ENCODE measurements around the gene NBPF1. TPM values are rescaled to one million over a fixed set of nuclear protein-coding genes. Genes with fewer than 3 reads are reported as not detected.
"Not testable (repeated sequence)": the region's sequence is repeated elsewhere in the genome, so short reads cannot be mapped to it uniquely, and the experiment has no call there.

The NBPF1 gene
- total RNA-seq, 1 donor from 2014 or later, result 58.9 TPM

GRCh38 chr1:16608838-16609560 lies 4.4 kb downstream of the NBPF1 start:
- TF ChIP-seq, protein P1, sequence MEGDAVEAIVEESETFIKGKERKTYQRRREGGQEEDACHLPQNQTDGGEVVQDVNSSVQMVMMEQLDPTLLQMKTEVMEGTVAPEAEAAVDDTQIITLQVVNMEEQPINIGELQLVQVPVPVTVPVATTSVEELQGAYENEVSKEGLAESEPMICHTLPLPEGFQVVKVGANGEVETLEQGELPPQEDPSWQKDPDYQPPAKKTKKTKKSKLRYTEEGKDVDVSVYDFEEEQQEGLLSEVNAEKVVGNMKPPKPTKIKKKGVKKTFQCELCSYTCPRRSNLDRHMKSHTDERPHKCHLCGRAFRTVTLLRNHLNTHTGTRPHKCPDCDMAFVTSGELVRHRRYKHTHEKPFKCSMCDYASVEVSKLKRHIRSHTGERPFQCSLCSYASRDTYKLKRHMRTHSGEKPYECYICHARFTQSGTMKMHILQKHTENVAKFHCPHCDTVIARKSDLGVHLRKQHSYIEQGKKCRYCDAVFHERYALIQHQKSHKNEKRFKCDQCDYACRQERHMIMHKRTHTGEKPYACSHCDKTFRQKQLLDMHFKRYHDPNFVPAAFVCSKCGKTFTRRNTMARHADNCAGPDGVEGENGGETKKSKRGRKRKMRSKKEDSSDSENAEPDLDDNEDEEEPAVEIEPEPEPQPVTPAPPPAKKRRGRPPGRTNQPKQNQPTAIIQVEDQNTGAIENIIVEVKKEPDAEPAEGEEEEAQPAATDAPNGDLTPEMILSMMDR (IDR thresholded peaks at IDR 0.05), result no peak
- Mint-ChIP-seq H3K4me1 (ENCODE audit: low read depth) (no peaks in the 10 kb centered on the region), H3K27me3 (ENCODE audit: low read depth) (no peaks in the 10 kb centered on the region), H3K27ac (ENCODE audit: unreplicated experiment) (no peak overlapping the region), H3K9me3 (ENCODE audit: low read depth) (no peaks in the 10 kb centered on the region), H3K36me3 (ENCODE audit: low read depth) (no peaks in the 10 kb centered on the region), H3K4me3 (ENCODE audit: unreplicated experiment) (no peak overlapping the region)
- DNase-seq (ENCODE audit: low spot score), result no peak

- DNase-seq (ENCODE audit: low spot score), result peak; percentile 97
- not testable (repeated sequence) for H3K27me3 Mint-ChIP-seq (ENCODE audit: low read depth)
These were observed 5.2 kb downstream of the NBPF1 start for GRCh38 chr1:16607853-16608815.

DNA sequence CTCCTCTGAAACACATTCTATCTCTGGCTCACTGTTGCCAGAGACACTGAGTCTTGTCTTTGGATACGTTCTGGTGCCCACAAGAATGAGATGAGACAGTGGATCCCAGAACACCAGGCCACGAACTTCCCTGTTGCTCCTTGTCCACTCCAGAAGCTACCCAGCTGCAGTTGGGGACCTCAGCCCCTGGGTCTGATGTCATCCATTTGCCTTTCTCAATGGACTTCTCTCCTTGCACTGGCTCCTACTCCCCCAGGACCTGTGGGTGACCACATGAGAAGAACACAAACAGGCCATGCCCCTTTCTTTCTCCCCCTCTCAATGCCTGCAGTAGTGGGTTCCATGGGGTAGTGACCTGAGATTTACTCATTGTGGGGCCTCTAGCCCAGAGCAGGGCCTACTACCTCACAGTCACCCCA lies 5.9 kb downstream of the NBPF1 start:
- no peak overlapping the region for H3K4me3 Mint-ChIP-seq (ENCODE audit: unreplicated experiment)
- peak; percentile 93 for DNase-seq (ENCODE audit: low spot score)
- no peaks in the 10 kb centered on the region for H3K9me3 Mint-ChIP-seq (ENCODE audit: low read depth)
- H3K36me3 Mint-ChIP-seq (ENCODE audit: low read depth), result no peaks in the 10 kb centered on the region
- H3K27ac Mint-ChIP-seq (ENCODE audit: unreplicated experiment), result no peak overlapping the region
- no peaks in the 10 kb centered on the region for H3K4me1 Mint-ChIP-seq (ENCODE audit: low read depth)
- no peaks in the 10 kb centered on the region for H3K27me3 Mint-ChIP-seq (ENCODE audit: low read depth)
- TF ChIP-seq, protein P1 (IDR thresholded peaks at IDR 0.05), result no peak

More at GRCh38 chr1:16607853-16608815, 5.2 kb downstream of the NBPF1 start:
- not testable (repeated sequence) for H3K4me3 Mint-ChIP-seq (ENCODE audit: unreplicated experiment); H3K9me3 Mint-ChIP-seq (ENCODE audit: low read depth); H3K4me1 Mint-ChIP-seq (ENCODE audit: low read depth); H3K36me3 Mint-ChIP-seq (ENCODE audit: low read depth); H3K27ac Mint-ChIP-seq (ENCODE audit: unreplicated experiment)

GRCh38 chr1:16606666-16607432 lies 6.5 kb downstream of the NBPF1 start:
- H3K36me3 Mint-ChIP-seq (ENCODE audit: low read depth); H3K27me3 Mint-ChIP-seq (ENCODE audit: low read depth); H3K4me3 Mint-ChIP-seq (ENCODE audit: unreplicated experiment); H3K4me1 Mint-ChIP-seq (ENCODE audit: low read depth); DNase-seq (ENCODE audit: low spot score); H3K9me3 Mint-ChIP-seq (ENCODE audit: low read depth); H3K27ac Mint-ChIP-seq (ENCODE audit: unreplicated experiment): not testable (repeated sequence)

- TF ChIP-seq, protein P1 (IDR thresholded peaks at IDR 0.05), result no peak
- Mint-ChIP-seq H3K36me3 (ENCODE audit: low read depth) (no peaks in the 10 kb centered on the region), H3K4me1 (ENCODE audit: low read depth) (no peaks in the 10 kb centered on the region), H3K4me3 (ENCODE audit: unreplicated experiment) (no peak overlapping the region), H3K27me3 (ENCODE audit: low read depth) (no peaks in the 10 kb centered on the region), H3K27ac (ENCODE audit: unreplicated experiment) (no peak overlapping the region), H3K9me3 (ENCODE audit: low read depth) (no peaks in the 10 kb centered on the region)
- DNase-seq (ENCODE audit: low spot score), result peak; percentile 87
These were observed 7.5 kb downstream of the NBPF1 start for GRCh38 chr1:16605532-16606505.
